ENCODE results near the gene NAXD.
"Not testable (repeated sequence)": the region's sequence is repeated elsewhere in the genome, so short reads cannot be mapped to it uniquely, and the experiment has no call there.

NAXD gene

DNA sequence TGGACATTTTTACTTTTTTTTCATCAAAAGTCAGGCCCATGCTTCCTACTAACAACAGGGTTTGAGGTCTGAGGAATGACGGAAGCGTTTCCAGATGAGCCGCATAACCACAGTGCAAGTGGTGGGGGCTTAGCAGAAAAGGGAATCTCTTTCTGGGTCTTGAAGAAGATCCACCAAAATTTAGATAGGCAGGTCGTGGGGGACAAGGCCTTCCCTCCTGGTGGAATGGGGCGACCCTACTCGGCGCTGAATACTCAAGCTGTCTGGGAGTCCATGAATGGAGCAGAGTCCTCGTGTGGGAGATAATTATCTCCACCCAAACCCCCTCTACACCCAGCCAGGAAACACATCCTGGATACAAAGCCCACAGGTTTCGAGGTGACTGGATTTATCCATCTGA is 53.7 kb downstream of the NAXD start:
- no peak for DNase-seq

DNA sequence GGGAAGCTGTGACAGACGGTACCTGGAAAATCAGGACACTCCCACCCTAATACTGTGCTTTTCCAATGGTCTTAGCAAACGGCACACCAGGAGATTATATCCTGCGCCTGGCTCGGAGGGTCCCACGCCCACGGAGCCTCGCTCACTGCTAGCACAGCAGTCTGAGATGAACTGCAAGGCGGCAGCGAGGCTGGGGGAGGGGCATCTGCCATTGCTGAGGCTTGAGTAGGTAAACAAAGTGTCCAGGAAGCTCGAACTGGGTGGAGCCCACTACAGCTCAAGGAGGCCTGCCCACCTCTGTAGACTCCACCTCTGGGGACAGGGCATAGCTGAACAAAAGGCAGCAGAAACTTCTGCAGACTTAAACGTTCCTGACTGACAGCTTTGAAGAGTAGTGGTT is 54.5 kb downstream of the NAXD start:
- not testable (repeated sequence) for DNase-seq

DNA sequence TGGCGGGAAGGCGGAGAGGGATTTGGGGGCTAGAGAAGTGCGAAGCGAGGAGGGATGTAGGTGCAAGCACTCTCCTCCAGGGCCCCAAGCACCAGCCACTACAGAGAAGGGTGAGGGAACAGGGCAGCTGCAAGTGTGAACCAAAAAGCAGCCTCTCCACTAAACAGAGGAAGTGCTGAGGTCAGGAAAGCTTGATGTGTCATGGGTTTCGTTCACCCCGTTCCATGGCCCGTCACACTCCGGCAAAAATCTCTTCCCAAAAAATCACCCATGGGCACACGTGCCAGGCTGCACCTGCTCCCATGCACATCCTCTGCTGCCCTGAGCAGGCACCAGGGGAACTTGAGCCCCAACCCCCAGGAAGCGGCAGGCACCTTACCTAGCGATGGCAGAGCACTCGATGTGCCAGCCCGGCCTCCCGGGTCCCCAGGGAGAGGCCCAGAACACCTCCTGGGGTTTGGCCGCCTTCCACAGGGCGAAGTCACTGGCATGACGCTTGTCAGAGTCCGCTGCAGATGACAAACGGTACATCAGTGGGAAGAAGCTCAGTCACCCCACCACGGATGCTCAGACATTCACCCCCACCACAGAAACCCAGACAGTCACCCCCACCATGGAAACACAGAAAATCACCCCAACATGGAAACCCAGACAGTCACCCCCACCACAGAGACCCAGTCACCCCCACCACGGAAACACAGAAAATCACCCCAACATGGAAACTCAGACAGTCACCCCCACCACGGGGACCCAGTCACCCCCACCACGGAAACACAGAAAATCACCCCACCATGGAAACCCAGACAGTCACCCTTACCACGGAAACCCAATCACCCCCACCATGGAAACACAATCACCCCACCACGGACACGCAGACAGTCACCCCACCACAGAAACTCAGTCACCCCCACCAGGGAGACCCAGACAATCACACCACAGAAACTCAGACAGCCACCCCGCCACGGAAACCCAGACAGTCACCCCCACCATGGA is 61.5 kb downstream of the NAXD start:
- DNase-seq = no peak

DNA sequence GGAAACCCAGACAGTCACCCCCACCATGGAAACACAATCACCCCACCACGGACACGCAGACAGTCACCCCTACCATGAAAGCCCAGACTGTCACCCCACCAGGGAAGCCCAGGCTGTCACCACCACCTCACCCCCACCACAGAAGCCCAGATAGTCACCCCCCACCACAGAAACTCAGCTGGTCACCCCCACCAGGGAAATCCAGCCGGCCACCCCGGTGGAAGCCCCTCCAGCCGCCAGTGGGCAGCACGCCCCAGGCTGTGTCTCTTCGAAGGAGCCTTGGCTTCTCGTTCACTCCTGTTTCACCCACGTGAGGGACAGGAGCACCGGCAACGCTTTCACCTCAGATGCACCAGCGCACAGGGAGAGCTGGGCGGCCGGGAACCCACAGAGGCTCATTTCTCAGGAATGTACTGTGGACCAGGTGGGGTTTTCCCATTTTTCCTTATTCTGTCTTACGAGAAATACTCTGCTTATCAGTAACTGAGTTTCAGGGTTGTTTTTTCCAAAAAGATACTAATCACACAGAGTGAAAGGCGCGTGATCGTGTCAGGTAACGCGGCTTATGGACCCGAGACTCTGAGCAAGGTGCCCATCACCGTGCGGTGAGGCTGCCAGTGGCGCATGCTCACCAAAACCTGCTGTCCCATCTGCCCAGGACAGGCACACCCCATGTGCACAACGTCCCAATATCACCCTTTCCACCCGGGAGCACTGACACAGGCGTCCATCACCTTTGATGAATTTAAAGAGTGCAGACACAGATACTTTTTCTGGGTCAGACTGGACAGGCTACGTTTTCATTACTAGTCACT is 62.6 kb downstream of the NAXD start:
- no peak for DNase-seq

DNA sequence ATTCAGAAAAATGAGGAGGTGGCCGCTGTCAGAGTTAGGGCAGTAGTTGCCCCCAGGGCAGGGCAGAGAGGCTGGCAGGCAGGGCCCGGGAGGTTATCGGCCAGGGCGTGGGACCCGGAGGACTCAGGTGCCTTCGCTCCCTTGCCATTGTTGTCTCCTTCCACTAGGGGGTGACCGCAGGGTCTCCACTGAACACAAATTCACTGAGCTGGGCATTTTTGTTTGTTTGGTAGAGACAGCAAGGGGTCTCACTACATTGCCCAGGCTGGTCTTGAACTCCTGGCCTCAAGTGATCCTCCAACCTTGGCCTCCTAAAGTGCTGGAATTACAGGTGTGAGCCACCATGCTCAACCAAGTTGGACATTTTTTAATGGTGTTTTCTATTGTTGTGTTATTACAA is 65.5 kb downstream of the NAXD start:
- DNase-seq = no peak

DNA sequence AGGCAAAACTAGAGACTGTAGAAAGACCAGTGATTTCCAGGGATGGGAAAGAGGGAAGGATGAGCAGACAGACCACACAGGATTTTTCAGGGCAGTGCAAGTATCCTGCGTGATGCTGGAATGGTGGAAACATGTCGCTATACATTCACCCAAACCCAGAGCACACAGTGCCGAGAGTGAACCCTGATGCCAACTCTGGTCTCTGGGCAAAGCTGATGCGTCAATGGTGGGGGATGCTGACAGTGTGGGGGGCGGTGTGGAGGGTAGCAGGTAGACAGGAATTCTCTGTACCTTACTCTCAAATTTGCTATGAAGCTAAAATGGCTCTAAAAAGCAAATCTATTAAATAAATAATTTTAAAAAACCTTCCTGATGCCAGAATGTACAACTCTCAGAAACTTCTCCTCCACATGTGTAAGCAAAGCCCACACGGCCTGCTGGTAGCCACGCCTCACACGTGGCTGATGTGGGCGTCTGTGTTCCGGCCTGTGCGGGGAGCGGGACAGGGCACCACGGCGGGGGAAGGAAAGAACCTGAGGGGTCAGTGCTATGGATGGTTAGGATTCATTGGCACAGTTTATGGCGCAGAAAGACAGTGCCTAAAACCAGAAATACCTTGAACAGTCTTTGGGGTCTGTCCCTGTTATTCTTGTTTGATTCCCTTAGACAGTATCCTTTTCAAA is 66.7 kb downstream of the NAXD start:
- no peak for DNase-seq

DNA sequence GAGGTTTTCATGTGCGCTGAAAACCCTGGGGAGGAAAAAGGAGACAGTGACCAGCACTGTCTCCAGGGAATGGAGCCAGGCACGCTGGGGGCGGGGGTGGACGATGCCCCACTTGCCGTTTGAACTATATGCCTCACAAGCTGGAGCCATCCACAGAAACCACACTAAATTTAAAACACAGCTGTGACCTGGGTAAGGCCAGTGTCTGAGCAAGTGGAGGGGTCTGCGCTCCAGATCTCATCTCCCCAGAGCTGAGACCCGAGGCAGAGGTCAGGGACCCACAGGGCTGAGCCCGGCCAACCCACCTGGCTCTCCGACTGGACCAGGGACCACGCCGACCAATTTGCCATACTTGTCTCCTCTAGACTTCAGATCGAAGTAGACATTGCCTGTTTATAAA is 67.4 kb downstream of the NAXD start:
- DNase-seq = no peak

DNA sequence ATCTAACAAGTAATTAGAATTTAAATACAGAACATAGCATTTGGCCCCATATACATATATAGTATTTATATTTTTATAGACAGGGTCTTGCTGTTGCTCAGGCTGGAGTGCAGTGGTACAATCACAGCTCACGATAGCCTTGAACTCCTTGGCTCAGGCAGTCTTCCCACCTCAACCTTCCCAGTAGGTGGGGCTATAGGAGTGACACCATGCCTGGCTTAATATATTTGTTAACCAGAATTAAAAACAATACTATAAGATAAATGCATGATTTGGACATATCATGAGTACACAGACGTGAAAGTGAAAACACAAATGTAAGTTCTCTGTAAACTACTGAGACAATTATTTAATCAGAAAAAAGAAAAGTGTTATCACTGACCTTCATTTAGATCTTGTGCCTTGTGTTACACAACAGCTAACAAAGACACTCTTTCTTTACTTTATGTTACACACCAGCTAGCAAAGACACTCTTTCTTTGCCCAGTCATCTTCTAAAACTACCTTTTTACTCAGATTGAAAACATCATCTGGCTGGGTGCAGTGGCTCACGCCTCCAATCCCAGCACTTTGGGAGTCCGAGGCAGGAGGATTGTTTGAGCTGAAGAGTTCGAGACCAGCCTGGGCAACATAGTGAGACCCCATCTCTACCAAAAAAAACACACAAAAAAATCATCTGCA is 68.0 kb downstream of the NAXD start:
- no peak for DNase-seq

DNA sequence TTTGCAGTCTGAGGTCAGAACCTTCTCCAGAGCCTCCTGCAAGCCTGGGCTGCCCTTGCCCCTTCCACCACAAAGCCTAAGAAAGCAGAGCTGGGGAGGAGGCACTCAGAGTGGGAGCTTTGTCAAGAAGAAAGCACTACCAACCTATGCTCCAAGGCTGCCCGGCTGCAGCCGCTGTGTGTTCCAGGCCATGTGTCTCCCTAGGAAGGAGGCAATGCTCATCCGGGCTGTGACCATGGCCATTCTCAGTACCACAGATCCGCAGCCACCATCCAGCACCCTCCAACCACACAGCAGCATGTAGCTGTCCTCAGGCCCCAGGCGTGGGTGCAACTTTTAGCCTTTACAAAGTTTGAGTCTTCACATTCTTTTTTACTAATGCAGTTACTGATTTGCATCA is 68.6 kb downstream of the NAXD start:
- DNase-seq = no peak

DNA sequence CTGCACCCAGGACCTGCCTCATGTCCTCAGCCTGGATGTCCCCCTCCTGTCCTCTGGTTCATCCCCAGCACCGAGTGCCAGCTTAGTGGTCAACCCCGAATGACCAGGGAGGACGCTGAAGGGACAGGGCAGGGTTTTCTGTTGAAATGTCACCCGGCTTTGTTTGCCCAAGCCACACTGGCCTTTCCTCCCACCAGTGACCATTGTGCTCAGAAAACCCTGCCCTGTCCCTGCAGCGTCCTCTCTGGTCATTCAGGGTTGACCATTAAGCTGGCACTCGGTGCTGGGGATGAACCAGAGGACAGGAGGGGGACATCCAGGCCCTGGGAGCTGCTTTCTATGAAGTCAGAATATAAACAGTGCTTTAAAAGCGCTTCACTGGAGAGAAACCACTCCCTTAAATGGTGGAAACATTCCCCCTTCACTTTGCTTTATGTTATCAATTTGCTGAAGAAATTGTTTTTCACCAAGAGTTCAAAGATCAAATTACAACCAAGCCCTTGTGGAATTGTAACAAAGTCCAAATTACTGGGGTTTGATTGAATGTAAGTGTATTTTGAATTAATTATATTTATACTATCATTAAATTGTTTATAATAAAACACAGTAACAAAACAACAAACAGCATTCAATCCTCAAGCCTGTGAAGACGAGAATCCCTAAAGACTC is 69.2 kb downstream of the NAXD start:
- DNase-seq = no peak

DNA sequence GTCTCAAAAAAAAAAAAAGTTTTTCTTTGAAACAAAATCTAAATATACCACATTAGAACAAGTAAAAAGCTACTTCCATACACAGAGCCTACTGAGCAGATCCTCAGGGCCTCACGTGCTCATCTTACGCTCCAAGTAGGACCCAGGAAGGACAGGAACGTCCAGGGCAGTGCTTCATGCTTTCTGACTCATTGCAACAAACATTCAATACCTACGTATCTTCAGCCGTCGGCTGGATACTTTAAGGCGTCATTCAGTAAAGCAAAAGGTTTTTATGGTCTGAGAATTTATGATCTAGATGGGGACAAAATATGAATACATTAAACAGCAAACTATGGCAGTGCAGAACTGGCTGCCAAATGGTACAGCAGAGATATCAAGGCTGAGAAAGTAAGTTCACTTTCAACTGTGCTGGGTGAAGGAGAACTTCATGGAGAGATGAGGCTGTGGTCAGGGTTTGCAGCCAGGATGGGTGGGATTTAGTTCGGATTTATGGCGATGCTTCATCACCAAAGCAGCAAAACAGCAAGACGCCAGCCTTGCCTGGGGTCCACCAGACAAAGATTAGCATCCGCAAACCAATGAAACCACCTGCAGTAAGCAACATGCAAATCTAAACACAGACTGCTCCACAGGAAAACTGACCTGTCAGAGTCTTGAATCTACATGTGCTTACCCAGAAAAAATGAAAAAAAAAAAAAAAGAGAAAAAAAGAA is 70.1 kb downstream of the NAXD start:
- DNase-seq = no peak

DNA sequence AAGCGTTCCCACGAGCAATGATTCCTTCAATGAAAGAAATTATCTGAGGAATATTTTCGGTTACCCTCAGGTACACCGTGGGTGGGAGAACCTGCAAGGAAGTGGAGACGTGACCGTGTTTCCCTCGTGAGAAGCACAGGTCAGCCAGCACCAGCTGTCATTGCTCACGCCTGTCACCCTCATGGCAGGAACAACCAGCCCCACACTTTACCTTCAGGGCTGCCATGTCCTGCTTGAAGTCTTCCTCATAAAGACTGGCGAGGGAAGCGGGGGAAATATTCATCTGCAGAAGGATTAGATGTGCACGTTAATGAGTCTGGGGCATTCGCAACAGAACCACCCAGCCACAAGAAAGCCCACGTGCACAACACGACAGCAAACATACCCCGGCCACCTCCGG is 72.4 kb downstream of the NAXD start:
- no peak for DNase-seq

DNA sequence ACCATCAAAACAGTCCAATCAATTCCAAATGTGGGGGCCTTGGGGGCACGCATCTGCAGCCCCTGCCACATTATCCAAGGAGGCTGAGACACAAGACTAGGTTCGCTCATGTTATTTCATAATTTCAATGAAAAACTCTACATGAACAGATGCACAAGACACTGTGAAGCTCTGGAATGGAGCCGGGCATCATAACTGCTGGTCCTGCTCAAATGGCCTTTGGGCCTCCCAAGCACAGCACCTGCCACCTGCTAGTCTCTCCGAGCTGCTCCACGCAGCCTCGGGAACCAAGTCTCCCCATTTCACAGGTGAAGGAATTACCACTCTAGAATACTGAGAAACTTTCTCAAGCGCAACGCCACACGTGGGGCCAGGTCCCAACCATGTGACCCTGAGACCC is 73.7 kb downstream of the NAXD start:
- no peak for DNase-seq

Data from stimulated activated CD4-positive, alpha-beta T cell treated with anti-CD3 and anti-CD28 coated beads, Interleukin-4, amount 100 ng/mL, for 1 hour (primary cell).